ENCODE data around the gene MBD6.

DNA sequence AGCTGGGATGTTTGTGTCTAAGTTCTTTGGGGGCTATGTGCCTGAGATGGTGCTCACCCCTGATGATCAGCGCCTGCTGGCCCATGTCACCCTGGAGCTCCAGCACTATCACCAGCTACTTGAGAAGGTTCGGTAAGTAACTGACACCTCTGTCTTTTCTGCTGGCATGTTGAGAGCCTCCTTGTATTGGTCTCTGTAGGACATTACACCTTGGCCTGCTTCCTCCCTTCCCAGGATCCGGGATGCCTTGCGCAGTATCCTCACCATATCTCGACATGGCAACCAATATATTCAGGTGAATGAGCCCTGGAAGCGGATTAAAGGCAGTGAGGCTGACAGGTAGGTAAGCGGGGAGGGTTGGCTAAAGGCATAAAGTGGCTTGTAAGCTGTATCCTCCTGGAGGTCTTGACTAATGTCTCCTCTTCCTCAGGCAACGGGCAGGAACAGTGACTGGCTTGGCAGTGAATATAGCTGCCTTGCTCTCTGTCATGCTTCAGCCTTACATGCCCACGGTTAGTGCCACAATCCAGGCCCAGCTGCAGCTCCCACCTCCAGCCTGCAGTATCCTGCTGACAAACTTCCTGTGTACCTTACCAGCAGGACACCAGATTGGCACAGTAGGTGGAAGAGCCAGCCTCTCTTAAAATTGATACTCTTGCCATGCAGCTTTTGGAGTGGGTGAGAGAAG, 7.8 kb upstream of the MBD6 start:
- TF ChIP-seq, protein P1, sequence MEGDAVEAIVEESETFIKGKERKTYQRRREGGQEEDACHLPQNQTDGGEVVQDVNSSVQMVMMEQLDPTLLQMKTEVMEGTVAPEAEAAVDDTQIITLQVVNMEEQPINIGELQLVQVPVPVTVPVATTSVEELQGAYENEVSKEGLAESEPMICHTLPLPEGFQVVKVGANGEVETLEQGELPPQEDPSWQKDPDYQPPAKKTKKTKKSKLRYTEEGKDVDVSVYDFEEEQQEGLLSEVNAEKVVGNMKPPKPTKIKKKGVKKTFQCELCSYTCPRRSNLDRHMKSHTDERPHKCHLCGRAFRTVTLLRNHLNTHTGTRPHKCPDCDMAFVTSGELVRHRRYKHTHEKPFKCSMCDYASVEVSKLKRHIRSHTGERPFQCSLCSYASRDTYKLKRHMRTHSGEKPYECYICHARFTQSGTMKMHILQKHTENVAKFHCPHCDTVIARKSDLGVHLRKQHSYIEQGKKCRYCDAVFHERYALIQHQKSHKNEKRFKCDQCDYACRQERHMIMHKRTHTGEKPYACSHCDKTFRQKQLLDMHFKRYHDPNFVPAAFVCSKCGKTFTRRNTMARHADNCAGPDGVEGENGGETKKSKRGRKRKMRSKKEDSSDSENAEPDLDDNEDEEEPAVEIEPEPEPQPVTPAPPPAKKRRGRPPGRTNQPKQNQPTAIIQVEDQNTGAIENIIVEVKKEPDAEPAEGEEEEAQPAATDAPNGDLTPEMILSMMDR (IDR thresholded peaks at IDR 0.05; ENCODE audit: low read length): no peak
- TF ChIP-seq EZH2phosphoT487 (IDR thresholded peaks at IDR 0.05; ENCODE audit: low read length): no peak

Measured in MM.1S (cell line).